Measurements from ENCODE around the gene ZMIZ1.

Gene ZMIZ1

DNA sequence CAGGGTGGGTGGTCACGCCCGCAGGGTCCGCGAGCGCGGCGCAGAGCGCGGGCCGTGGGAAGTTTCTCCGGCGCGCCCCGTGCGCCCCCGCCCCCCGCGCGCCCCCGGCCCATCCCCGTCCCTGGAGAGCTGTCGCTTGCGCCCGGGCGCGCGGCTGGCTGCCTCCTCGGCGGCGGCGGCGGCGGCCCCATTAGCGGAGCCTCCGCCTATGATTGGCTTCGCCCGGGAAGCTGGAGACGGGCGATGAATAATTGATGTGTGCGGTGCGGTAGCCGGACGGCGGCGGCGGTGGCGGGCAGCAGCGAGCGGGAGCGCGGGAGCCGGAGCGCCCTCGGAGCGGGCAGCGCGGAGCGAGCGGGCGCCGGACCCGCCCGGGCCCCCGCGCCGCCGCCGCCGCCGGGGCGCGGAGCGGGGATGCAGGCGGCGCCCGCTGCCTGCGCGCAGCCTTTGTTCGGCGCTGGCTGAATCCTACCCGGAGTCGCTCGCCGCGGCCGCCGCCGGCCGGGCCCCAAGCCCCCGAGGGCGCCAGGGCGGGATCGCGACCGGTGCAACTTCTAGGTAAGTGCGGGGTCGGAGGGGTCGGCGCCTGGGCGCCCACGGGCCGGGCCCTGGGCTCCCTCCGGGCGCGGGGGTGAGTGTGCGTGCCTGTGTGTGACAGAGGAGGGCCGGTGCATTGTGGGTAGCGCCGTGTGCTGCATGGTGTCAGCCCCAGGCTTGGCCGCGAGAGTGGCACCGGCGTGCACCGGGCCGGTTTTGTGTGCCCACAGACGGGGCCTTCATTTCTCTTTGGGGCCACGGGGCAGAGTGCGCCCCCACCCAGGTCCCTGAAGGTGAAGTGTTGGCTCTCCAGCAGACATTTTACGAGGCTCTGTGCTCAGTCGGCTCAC is 174.7 kb downstream of the ZMIZ1 start:
- FAIRE-seq (no peak), DNase-seq (ENCODE audit: insufficient read length, low spot score) (no peak)
- no peak for TF ChIP-seq POLR2A (IDR thresholded peaks at IDR 0.05; ENCODE audit: low read depth, low read length)

DNA sequence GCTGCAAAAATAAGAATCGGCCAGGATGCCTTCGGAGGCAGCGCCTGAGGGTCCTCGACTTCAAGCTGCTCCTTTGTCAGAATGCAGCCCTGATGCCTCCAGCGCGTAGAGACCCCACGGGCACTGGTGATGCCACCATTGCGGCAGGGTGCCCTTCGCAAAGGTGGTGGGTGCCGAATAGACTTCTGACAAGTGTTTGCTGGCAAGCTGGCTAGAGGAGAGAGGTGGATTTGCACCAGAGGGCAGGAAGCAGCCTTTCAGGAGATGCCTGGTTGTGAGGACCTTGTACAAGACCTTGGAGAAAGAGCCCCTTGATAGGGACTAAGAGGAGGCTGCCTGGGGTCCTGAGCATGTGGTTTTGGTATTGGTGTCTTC is 175.3 kb downstream of the ZMIZ1 start:
- DNase-seq (ENCODE audit: insufficient read length, low spot score): no peak
- no peak for TF ChIP-seq POLR2A (IDR thresholded peaks at IDR 0.05; ENCODE audit: low read depth, low read length)
- no peak for FAIRE-seq

DNA sequence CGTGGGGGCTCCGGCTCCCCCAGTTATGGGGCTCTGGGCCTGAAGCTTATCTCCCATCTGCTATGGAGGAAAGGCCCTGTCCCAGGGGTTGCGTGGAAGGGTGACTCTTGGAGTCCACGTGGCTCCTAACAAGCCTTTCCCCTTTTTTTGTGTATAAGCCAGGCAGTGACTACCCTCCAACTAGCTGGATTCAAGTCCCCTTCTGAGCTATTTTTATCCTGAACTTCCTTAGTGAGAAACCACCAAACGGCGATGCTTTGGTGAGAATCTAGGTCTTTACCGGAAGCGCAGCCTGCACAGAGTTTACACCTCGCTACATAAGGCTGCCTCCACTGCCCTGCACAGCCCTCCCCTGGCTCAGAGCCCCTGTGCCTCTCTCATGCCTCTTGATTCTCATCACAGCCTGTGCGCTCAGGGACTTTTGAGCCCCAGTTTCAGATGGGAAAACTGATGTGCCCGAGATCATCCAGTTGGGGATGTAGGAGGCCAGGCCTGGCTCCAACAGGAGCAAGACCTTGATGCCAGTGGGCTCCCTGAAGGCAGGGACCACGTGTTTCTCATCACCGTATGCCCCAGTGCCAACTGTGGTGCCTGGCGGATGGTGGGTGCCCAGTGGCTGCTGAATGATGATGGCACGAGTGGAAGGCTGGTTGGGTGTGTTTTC is 176.2 kb downstream of the ZMIZ1 start:
- DNase-seq (ENCODE audit: insufficient read length, low spot score) (no peak), FAIRE-seq (no peak)
- TF ChIP-seq POLR2A (IDR thresholded peaks at IDR 0.05; ENCODE audit: low read depth, low read length): no peak

DNA sequence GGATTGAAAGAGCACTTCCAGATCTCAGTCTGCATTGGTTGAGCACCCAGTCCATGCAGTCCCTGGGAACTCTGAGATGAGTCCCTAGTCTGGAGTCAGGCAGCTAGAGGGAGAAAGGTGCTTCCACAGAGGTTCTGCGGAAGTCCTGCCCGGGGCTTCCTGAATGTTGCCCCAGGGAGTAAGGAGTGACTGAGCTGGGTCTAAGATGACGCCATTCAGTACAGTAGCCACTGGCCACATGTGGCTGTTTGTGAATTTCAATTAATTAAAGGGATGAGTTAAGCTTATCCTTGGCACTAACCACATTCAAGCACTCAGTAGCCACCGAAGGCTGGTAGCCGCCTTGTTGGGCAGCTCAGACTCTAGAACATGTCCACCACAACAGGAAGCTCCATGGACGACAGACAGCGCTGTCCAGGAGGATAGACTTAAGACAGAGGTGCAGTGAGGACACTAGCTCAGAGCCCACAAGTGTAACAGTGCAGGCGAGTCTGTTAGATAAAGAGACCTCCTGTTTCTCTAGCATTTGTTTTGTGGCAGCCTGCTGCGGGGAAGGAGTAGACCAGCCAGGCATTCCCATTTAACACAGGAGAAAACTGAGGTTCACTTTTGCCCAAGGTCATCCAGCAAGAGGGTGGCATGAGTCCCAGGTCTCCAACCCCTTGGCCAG is 176.9 kb downstream of the ZMIZ1 start:
- TF ChIP-seq POLR2A (IDR thresholded peaks at IDR 0.05; ENCODE audit: low read depth, low read length): no peak
- FAIRE-seq (no peak), DNase-seq (ENCODE audit: insufficient read length, low spot score) (no peak)

DNA sequence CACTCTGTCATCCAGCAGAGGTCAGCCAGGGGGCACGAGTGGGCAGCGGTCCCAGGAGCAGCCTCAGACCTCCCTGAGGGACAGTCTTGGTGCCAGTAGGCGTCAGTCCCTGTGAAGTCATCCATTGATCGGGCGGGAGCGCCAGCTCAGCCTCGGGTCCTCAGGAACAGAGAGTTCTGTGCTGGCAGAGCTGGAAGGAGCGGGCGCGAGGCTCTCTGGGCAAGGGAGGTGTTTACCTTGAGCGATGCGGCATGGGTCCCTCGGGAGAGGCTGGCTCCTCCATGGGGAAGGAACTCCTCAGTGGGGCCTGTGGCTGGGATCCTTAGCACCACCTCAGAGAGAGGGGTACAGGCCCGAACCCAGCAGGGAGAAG is 177.4 kb downstream of the ZMIZ1 start:
- FAIRE-seq: no peak
- TF ChIP-seq POLR2A (IDR thresholded peaks at IDR 0.05; ENCODE audit: low read depth, low read length): no peak
- no peak for DNase-seq (ENCODE audit: insufficient read length, low spot score)

DNA sequence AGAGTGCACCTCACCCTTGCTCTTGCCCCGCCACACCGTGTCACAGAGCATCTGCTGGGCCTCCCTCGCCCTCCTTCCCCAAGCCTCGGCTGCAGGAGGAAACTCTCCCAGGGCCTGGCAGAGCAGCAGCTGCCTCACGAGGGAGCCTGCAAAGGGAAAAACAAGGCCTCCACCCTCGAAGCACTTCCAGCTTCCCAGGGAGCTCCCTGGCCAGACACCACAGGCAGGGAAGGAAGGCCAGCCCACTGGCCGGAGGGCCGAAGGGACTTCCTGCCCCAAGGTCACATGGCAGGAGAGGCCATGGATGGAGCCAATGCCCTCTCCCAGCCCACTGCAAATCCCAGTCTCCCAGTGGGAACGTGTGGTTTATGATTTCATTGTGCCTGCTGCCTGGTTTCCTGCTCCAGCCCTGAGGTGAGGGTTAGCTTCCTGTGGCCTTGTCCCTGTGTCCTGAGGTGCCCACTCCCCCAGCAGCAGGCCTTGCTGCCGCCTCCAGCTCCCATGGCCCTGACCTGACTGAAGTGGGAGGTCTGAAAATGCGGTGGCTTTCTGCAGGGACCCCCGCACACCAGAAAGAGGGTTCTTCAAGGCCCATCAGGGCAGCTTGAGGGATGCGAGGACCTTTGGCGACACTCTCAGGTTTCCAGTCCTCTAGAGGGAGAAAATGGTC is 178.0 kb downstream of the ZMIZ1 start:
- 0 out of 2 replicates have a peak, but pooled peaks have one; percentile 21 for TF ChIP-seq POLR2A (IDR thresholded peaks at IDR 0.05; ENCODE audit: low read depth, low read length)
- DNase-seq (ENCODE audit: insufficient read length, low spot score) (no peak), FAIRE-seq (no peak)

DNA sequence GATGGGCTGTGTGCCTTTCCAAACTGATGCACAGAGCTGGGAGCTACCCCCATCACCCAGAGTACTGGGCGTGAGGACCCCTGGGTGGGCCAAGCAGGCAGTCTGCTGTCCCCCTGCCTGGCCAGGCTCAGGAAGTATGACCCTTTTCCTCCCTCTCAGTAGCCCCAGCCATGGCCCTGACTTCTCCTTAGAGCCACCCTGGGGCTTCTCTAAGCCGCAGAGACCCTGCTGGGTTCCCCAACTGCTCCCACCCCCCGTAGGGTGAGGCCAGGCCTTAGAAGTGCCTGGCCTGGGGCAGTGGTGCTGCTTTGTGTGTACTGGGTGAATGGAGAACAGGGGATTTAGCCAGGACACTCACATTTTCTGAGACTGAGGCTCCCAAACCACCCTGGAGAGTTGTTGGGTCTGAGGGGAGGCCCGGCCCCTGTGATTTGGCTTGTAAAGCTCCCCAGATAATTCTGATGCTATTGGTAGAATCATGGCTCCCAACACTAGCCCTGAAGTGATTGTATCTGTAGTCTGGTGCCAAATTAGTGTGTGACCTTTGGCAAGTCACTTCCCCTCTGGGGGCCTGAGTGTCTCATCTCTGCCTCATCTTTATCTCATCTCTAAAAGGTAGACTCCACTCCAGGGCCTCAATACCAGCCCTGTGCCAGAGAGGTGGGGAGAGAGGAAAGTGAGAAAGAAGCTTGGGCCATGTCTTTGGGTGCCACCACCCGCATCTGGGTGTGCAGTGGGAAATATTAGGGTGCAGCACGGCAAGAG is 178.8 kb downstream of the ZMIZ1 start:
- TF ChIP-seq POLR2A (IDR thresholded peaks at IDR 0.05; ENCODE audit: low read depth, low read length): no peak
- DNase-seq (ENCODE audit: insufficient read length, low spot score) (no peak), FAIRE-seq (no peak)

DNA sequence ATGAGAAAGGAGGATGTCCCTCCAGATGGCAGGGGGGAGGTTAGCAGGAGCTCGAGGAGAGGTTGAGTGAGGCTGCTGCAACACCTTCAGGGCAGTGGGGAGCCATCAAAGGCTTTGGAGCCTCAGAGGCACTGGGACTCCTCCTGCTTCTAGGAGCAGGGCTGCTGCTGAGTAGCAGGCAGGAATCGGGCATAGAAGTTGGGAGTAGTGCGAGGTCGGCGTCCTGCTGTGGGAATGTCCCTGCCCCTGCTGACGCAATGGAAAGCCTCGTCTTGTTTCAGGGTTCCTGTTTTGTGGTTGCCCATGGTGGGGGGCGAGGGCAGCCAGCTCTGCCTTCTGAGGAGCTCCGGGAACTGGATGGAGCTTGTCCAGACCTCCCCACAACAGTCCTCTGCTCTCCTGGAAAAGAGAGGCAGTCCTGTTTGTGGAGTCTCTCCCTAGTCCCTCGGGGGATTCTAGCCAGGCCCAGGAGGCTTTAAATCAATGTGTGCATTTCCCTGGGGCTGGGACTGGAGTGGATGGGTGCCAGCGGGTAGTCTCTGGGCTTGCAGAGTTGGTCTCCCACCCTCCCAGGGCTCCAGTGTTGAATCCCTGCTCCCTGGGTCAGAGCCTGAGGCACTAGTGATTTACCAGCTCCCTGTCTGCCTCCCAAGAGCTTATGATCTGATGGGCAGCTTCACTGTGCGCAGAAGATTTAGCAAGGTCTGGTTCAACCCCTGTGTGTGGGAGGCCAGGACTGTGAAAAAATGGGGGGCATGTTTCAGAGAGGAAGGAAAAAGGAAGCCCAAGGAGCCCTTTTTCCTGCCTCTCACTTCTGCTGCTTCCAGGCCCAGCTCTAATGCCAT is 179.8 kb downstream of the ZMIZ1 start:
- no peak for TF ChIP-seq POLR2A (IDR thresholded peaks at IDR 0.05; ENCODE audit: low read depth, low read length)
- FAIRE-seq (no peak), DNase-seq (ENCODE audit: insufficient read length, low spot score) (no peak)

DNA sequence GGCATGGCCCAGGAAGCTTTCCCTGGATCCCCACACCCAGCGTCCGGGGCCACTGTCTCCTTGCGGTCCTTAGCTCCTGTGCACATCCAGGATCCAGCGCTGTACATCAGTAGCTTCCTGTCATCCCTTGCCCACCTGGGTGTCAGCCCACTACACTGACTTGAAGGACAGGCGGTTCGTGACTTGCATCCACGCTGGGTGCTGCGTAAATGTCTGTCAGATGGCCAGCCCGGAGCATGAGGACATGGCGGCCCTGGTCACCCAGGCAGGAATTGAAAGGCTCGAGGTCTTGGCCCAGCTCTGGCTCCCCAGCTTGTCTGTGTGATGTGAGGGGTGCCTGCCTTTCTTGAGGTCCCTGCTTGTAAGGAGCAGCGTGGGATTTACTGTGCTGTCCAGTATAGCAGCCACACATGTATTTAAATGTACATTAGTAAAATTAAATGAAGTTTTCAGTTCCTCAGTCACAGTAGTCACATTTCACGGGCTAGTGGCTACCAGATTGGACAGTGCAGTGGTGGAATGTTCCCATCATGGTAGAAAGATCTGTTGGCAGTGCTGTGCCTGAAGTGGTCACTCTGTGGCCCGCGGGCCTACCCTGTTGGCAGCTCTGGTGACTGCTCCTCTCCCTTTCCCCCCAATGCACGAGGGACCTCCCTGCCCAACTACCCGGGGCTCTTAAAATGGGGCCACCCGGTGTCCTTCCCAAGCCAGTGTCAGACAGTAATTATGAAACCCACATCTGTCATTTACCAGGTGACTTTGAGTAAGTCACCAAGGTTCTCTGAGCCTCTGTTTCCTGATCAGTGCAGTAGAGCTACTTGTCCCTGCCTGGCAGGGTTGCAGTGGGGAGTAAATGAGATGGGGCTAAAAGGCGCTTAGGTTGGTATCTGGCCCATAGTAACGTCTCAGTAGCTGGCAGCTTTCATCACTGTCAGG is 180.7 kb downstream of the ZMIZ1 start:
- FAIRE-seq (no peak), DNase-seq (ENCODE audit: insufficient read length, low spot score) (no peak)

DNA sequence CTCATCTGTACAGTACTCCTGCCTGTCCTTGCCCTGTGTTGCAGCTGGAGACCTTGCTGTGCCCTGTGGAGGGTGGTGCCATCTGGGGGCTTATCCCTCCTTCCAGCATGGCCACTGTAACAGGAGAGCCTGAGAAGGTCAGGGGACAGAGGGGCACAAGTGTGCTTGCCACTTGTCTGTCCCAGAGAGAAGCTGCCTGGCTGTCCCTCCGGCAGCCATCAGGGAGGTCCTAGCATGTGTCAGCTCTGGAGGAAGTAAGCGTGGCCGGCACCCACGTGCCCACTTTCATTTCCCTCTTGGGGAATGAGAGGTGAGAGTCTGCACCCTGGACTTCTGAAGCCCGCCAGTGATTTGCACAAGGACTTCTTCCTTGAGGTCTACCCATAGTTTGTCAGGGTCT is 181.5 kb downstream of the ZMIZ1 start:
- DNase-seq (ENCODE audit: insufficient read length, low spot score) (no peak), FAIRE-seq (no peak)
- no peak for TF ChIP-seq POLR2A (IDR thresholded peaks at IDR 0.05; ENCODE audit: low read depth, low read length)

More for the DNA sequence above, 180.7 kb downstream of the ZMIZ1 start:
- TF ChIP-seq POLR2A (IDR thresholded peaks at IDR 0.05; ENCODE audit: low read depth, low read length): no peak

DNA sequence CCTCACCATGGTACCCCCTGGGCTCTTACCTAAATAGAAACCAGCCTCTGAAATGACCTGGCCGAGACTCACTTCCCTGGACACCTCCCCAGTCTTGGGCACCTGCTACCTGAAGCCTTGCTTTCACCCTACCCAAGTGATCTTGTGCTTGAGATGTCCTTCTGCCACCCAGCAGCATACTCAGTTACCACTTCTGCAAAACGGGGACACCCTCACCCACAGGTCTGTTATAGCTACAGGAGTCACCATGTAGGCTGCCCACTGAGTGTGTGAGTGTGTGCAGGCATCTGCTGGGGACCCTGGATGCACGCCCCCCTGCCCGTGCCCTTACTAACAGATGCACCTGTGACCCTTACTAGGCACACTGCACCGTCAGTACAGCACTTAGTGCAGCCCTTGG is 183.7 kb downstream of the ZMIZ1 start:
- FAIRE-seq: no peak
- no peak for TF ChIP-seq POLR2A (IDR thresholded peaks at IDR 0.05; ENCODE audit: low read depth, low read length)
- DNase-seq (ENCODE audit: insufficient read length, low spot score): no peak
